ENCODE data around the gene ARHGEF2. TPM values are rescaled to one million over a fixed set of nuclear protein-coding genes. Genes with fewer than 3 reads are reported as not detected.

The ARHGEF2 gene
- total and polyA plus RNA-seq, 10 of the 15 experiments (the other 5 are each of a cell fraction or from before 2014, with no cell fraction given), result 8.1 to 113 (median 69.9) TPM

DNA sequence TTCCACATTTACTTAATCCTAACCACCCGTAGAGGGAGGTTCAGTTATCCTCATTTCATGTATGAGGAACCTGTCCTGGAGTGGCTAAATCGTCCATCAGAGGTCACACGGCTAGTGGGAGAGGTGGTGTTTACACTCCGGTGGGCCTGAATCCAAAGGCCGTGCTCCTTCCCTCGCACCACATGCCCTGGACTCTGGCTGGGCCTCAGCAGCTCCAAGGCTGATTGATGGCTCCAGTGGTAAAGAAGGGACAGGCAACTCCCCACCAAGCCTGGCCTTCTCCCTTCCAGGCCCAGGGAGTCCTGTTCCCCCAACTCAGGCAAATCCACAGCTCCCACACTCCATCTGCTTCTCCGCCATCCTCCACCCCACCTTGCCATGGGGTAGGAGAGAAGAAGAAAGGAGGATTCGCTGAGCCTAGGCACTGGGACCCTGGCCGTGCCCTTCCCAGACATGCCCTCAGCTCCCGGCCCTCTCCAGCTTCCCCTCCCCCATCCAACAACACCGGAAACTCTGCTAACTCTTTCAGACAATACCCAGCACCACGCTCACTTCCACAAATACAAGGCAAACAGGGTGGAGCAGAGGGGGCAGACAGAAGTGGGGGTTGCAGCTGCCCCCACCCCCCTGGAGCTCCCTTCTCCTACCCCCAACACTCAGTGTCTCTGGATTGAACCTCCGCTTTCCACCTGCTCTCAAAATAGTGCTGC, 10.9 kb downstream of the ARHGEF2 start:
- in situ Hi-C loops (cut with MboI), result no loop called here
- H3K9ac ChIP-seq (ENCODE audit: control insufficient read depth, insufficient read depth, low read length), result no peak overlapping the region
- intact Hi-C loops (cut with micrococcal nuclease; ENCODE audit: unreplicated experiment), result no loop called here
- no peaks in the 10 kb centered on the region for H3K9me3 ChIP-seq (replicated peaks; ENCODE audit: control insufficient read depth, insufficient read depth, low read length)
- TF ChIP-seq, protein P1, sequence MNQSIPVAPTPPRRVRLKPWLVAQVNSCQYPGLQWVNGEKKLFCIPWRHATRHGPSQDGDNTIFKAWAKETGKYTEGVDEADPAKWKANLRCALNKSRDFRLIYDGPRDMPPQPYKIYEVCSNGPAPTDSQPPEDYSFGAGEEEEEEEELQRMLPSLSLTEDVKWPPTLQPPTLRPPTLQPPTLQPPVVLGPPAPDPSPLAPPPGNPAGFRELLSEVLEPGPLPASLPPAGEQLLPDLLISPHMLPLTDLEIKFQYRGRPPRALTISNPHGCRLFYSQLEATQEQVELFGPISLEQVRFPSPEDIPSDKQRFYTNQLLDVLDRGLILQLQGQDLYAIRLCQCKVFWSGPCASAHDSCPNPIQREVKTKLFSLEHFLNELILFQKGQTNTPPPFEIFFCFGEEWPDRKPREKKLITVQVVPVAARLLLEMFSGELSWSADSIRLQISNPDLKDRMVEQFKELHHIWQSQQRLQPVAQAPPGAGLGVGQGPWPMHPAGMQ (IDR thresholded peaks at IDR 0.05; ENCODE audit: borderline replicate concordance), result no peak
- peak; percentile 15; the same call in 1 of the 2 replicates for TF ChIP-seq SPI1 (IDR thresholded peaks at IDR 0.05; ENCODE audit: borderline replicate concordance, insufficient read depth, low read depth, low read length)
- TF ChIP-seq HDGF (IDR thresholded peaks at IDR 0.05), result peak; percentile 50
- no peak overlapping the region for H3K4me3 ChIP-seq
- H4K20me1 ChIP-seq (ENCODE audit: control insufficient read depth, insufficient read depth), result peaks cover 8% of the 10 kb centered on the region
- peak overlapping the region; percentile 54; the same call in 1 of the 2 replicates for H3K4me2 ChIP-seq (ENCODE audit: control insufficient read depth, insufficient read depth)
- FAIRE-seq, result no peak
- 81% methylated on average over 13 of the region's 13 CpGs for WGBS (ENCODE audit: insufficient coverage, insufficient replicate concordance, low lambda C conversion rate, missing lambda C conversion rate)
- H3K79me2 ChIP-seq (ENCODE audit: control insufficient read depth, insufficient read depth, low read length), result peaks cover 55% of the 10 kb centered on the region
- CTCF ChIA-PET, result interaction anchor here (0.5 to 4.5 kb wide), 10 partner anchors 7 to 106 kb away, joined by 3 to 54 read pairs (median 3); partner anchors contain the start of gene ARHGEF2
- SMC1A ChIA-PET (ENCODE audit: uncharacterized antibody, unreplicated experiment), result interaction anchor here (0.6 to 2.8 kb wide), 9 partner anchors 9 to 136 kb away, joined by 3 to 13 read pairs (median 6); partner anchors contain the start of gene ARHGEF2
- H3K27ac ChIP-seq (ENCODE audit: control insufficient read depth, insufficient read depth), result no peak overlapping the region; the same call in 1 of the 2 replicates
- RAD21 ChIA-PET (ENCODE audit: unreplicated experiment), result interaction anchor here (0.8 to 1.3 kb wide), 5 partner anchors 10 to 148 kb away, joined by 3 read pairs; partner anchors contain the start of gene ARHGEF2
- H3K27me3 ChIP-seq (replicated peaks in 1 of 2; ENCODE audit: control insufficient read depth in 2 of 2, insufficient read depth in 2 of 2, low read length in 1 of 2), result no peaks in the 10 kb centered on the region
- no peak for DNase-seq (ENCODE audit: low read depth, low spot score)
- no TSS peak for BruUV-seq (replicated peaks)
- H3K36me3 ChIP-seq (ENCODE audit: control insufficient read depth in 2 of 2, insufficient read depth in 2 of 2, low read length in 1 of 2), result peaks cover 35 to 55% of the 10 kb centered on the region in 2 experiments
- H2AFZ ChIP-seq (ENCODE audit: control insufficient read depth, low read depth, low read length), result no peak overlapping the region
- no peak for ATAC-seq
- POLR2A ChIA-PET, result interaction anchor here (0.5 to 2.2 kb wide), 10 partner anchors 9 to 86 kb away, joined by 3 to 20 read pairs (median 5); partner anchors contain the start of genes ARHGEF2 and UBQLN4
- peaks cover 53% of the 10 kb centered on the region for H3K4me1 ChIP-seq (ENCODE audit: control insufficient read depth, insufficient read depth, low read length)

All from GM12878 (cell line).